ENCODE measurements around the gene C4BPA. TPM values are rescaled to one million over a fixed set of nuclear protein-coding genes. Genes with fewer than 3 reads are reported as not detected.

The C4BPA gene
- total RNA-seq, 4 donors from 2014 or later, result not detected

DNA sequence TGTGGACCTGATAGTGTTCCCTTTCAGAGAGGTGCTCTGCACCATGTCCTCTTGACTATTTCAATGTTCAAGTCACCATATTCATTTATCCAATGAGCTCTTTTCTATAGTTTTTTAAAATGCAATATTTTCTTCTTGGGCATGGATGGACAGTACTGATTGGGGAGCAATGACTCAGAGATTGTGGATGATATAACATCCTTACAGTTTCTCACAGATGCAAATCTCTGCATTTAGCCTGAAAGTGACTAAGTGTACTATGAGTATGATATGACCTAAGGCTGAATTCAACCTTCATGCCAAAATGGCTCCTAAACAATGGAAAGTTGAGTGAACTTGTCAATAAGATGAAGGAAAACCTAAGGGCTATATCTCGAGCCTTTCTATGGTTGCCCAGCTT, 36.5 kb downstream of the C4BPA start:
- TF ChIP-seq, protein P1, sequence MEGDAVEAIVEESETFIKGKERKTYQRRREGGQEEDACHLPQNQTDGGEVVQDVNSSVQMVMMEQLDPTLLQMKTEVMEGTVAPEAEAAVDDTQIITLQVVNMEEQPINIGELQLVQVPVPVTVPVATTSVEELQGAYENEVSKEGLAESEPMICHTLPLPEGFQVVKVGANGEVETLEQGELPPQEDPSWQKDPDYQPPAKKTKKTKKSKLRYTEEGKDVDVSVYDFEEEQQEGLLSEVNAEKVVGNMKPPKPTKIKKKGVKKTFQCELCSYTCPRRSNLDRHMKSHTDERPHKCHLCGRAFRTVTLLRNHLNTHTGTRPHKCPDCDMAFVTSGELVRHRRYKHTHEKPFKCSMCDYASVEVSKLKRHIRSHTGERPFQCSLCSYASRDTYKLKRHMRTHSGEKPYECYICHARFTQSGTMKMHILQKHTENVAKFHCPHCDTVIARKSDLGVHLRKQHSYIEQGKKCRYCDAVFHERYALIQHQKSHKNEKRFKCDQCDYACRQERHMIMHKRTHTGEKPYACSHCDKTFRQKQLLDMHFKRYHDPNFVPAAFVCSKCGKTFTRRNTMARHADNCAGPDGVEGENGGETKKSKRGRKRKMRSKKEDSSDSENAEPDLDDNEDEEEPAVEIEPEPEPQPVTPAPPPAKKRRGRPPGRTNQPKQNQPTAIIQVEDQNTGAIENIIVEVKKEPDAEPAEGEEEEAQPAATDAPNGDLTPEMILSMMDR (IDR thresholded peaks at IDR 0.05; ENCODE audit: low read depth), result no peak

DNA sequence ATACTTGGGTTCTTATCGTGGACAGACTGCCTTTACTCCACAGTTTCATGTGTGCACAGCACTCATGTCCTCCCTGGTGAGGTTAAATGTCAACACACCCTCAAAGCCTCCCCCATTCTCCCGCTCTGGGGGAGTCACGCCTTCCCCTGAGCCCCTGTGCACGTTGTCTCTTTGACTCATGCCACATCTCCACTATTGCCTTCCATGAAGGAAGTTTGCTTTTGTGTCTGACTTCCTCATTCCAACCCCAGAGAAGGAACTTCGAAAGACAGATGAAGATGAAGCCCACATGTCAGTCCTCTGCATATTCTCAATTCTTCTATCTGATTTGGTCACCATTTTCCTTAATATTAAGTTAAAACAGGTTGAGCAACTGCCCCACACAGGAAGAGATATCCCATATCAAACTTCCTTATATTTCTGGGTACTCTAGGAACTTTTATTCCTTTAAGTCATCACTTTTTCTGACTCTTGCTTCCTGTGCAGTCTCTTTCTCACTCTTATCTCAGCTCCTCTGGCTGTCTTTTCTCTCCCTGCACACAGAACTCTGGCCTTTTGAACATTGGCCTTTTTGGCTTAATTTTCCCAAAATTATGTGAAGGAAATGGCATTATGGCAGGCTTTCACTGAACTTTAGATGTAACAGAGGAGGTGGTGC, 41.5 kb downstream of the C4BPA start:
- TF ChIP-seq, protein P1 (IDR thresholded peaks at IDR 0.05; ENCODE audit: low read depth), result no peak

GRCh38 chr1:207151920-207152319, 47.9 kb downstream of the C4BPA start:
- TF ChIP-seq, protein P1 (IDR thresholded peaks at IDR 0.05; ENCODE audit: low read depth), result no peak

DNA sequence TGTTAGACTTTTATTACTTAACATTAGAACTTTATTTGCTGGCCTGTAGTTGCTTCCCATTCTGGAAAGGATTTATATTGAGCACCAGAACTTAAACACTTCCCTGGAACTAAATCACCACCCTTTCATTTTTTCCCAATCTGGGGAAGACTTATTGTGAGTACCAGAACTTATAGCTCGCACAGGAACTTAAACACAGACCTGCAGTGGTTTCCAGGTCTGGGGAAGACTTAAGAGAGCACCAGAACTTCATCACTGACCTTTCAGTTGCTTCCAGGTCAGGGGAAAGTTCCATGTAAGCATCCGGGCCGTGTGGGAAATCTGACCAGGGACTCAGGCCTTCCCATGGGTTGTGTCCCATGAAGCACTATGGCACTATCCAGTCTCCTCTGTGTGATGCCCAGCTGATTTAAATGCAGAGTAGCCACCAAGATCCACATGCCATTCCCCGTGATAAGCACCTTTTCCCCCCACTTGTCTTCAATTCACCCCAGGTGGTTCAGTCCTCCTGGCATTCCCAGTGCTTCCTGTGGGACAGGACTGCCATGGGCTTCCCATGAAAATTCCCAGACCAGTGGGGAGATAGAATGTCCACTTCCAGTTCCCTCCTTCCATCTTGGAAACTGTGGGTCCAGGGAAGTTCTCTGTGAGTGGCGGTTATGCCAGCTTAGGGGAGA, 48.9 kb downstream of the C4BPA start:
- TF ChIP-seq, protein P1 (IDR thresholded peaks at IDR 0.05; ENCODE audit: low read depth), result no peak

DNA sequence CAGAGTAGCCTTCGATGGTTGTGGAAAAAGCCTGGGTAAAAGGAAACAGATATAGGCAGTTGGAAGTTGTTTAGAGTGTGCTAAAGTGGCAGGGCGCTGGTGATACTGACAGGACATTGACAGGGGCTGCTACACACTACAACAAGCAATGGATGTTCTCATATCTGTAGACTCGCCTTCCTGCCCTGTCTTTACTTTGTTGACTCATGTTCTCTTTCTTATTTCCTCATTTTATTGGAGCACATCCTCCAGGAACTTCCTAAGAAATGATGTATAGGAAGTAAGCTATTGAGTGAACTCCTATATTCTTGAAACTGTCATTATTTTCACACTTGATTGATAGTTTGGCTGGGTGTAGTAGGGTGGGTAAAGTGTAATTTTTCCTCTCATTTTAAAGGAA, 51.0 kb downstream of the C4BPA start:
- TF ChIP-seq, protein P1 (IDR thresholded peaks at IDR 0.05; ENCODE audit: low read depth), result no peak

GRCh38 chr1:207156095-207156494, 52.1 kb downstream of the C4BPA start:
- TF ChIP-seq, protein P1 (IDR thresholded peaks at IDR 0.05; ENCODE audit: low read depth), result no peak

DNA sequence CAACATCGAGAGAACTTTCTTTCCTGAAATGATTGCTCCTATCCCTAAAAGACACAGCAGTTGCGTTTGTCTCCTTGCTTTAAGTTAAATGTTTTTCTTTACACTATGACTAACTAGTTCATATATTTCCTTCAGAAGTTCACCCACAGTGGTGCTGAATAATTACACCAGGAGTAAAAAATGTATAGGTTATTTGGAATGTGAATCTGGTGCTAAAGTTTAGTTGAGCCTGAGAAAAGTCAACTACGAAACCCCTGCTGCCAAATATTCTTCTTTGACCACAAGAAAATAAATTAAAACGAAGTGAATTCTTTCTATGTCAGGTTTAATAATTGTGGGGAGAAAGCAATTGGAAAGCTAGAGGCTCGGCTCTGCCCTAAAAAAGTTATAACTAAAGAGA, 52.8 kb downstream of the C4BPA start:
- TF ChIP-seq, protein P1 (IDR thresholded peaks at IDR 0.05; ENCODE audit: low read depth), result no peak
